ENCODE data around the gene DNAJB8. TPM values are rescaled to one million over a fixed set of nuclear protein-coding genes. Genes with fewer than 3 reads are reported as not detected.

Gene DNAJB8
- total and polyA plus RNA-seq, 4 donors, result not detected

- Histone ChIP-seq H3K4me3 (ENCODE audit: low read depth in 1 of 3, low read length in 3 of 3) (no peak overlapping the region), H3K9me3 (ENCODE audit: control insufficient read depth in 4 of 4, low read length in 3 of 4) (no peaks in the 10 kb centered on the region), H3K4me1 (ENCODE audit: control insufficient read depth in 4 of 4, insufficient read depth in 4 of 4, low read length in 3 of 4) (no peaks in the 10 kb centered on the region), H3K36me3 (ENCODE audit: control insufficient read depth in 4 of 4, insufficient read depth in 3 of 4, low read depth in 1 of 4, low read length in 3 of 4) (no peaks in the 10 kb centered on the region), H3K9ac (ENCODE audit: low read depth in 1 of 2, low read length in 2 of 2) (no peak overlapping the region), H3K27ac (ENCODE audit: low read depth in 1 of 2, low read length in 2 of 2) (no peak overlapping the region), H3K27me3 (ENCODE audit: control insufficient read depth in 4 of 4, insufficient read depth in 4 of 4, low read length in 3 of 4) (no peaks in the 10 kb centered on the region)
- no peak for TF ChIP-seq NR2F2 (IDR thresholded peaks at IDR 0.05)
- no peak for TF ChIP-seq CTCF (IDR thresholded peaks at IDR 0.05; ENCODE audit: low read depth, low read length, missing input control)
- 93% methylated on average over 23 of the region's 23 CpGs for WGBS
- DNase-seq (ENCODE audit: low spot score), result no peak
Measured at GRCh38 chr3:128462341-128462910, 4.3 kb downstream of the DNAJB8 start.

- Histone ChIP-seq H3K9ac (ENCODE audit: low read depth in 1 of 2, low read length in 2 of 2) (no peak overlapping the region), H3K36me3 (ENCODE audit: control insufficient read depth in 4 of 4, insufficient read depth in 3 of 4, low read depth in 1 of 4, low read length in 3 of 4) (no peaks in the 10 kb centered on the region), H3K27me3 (ENCODE audit: control insufficient read depth in 4 of 4, insufficient read depth in 4 of 4, low read length in 3 of 4) (no peaks in the 10 kb centered on the region), H3K9me3 (ENCODE audit: control insufficient read depth in 4 of 4, low read length in 3 of 4) (no peaks in the 10 kb centered on the region), H3K4me3 (ENCODE audit: low read depth in 1 of 3, low read length in 3 of 3) (no peak overlapping the region), H3K27ac (ENCODE audit: low read depth in 1 of 2, low read length in 2 of 2) (no peak overlapping the region), H3K4me1 (ENCODE audit: control insufficient read depth in 4 of 4, insufficient read depth in 4 of 4, low read length in 3 of 4) (no peaks in the 10 kb centered on the region)
- no peak for DNase-seq (ENCODE audit: low spot score)
- WGBS, result 88% methylated on average over 12 of the region's 12 CpGs
- no peak for TF ChIP-seq TAF1 (conservative IDR thresholded peaks at IDR 0.05)
- no peak for TF ChIP-seq RAD21 (IDR thresholded peaks at IDR 0.05)
- no peak for TF ChIP-seq CTCF (IDR thresholded peaks at IDR 0.05; ENCODE audit: low read depth, low read length, missing input control)
Measured at GRCh38 chr3:128461731-128462130, 5.0 kb downstream of the DNAJB8 start.

GRCh38 chr3:128459461-128459820, 7.2 kb downstream of the DNAJB8 start:
- Histone ChIP-seq H3K27me3 (ENCODE audit: control insufficient read depth in 4 of 4, insufficient read depth in 4 of 4, low read length in 3 of 4) (peaks cover 0 to 2% (median under 1%) of the 10 kb centered on the region in 4 donors), H3K27ac (ENCODE audit: low read depth in 1 of 2, low read length in 2 of 2) (no peak overlapping the region)

DNA sequence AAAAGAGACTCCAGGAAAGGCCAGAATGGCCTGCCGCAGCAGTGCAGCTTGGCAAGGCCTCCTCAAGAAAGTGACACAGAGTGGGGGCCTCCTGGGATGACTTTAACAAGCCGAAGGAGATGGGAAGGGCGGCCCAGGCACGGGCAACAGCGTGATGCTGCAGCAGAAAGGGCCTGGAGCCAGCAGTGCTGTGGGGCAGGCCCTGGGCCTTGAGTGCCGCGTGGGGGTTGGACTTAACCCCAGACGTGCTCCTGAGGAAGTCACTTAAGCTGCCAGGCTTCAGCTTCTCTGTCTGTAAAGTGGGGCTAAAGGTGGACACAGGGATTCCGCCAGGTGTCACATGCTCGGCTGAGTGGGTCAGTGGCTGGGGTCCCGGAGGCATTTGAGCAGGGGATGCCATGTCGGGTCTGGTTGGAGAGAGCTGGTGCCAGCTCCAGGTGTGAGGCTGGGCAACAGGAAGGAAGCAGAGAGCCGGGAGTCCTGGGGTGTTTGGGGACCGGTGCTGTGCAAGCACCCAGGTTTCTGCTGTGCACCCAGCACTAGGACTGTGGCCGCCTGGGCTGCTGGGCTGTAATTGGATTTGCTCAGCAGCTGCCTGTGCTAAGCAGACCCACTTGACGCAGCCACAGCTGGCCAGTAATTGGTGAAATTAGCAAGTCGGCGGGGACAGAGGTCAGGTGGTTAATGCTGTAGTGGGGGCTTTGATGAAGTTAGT, 7.8 kb downstream of the DNAJB8 start:
- H3K27me3 ChIP-seq (ENCODE audit: control insufficient read depth in 4 of 4, insufficient read depth in 4 of 4, low read length in 3 of 4), result peaks cover 0 to 2% (median under 1%) of the 10 kb centered on the region in 4 donors
- TF ChIP-seq MAX (IDR thresholded peaks at IDR 0.05) (no peak), RXRA (IDR thresholded peaks at IDR 0.05) (no peak), FOXA2 (IDR thresholded peaks at IDR 0.05) (no peak), YY1 (IDR thresholded peaks at IDR 0.05) (no peak), ZBTB33 (IDR thresholded peaks at IDR 0.05) (no peak), CTCF (IDR thresholded peaks at IDR 0.05; ENCODE audit: low read depth, low read length, missing input control) (no peak)
- TF ChIP-seq, protein P1, sequence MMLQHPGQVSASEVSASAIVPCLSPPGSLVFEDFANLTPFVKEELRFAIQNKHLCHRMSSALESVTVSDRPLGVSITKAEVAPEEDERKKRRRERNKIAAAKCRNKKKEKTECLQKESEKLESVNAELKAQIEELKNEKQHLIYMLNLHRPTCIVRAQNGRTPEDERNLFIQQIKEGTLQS (IDR thresholded peaks at IDR 0.05), result no peak

More at GRCh38 chr3:128459461-128459820, 7.2 kb downstream of the DNAJB8 start:
- Histone ChIP-seq H3K4me3 (ENCODE audit: low read depth in 1 of 3, low read length in 3 of 3) (no peak overlapping the region), H3K9ac (ENCODE audit: low read depth in 1 of 2, low read length in 2 of 2) (no peak overlapping the region), H3K9me3 (ENCODE audit: control insufficient read depth in 4 of 4, low read length in 3 of 4) (no peaks in the 10 kb centered on the region), H3K36me3 (ENCODE audit: control insufficient read depth in 4 of 4, insufficient read depth in 3 of 4, low read depth in 1 of 4, low read length in 3 of 4) (no peaks in the 10 kb centered on the region), H3K4me1 (ENCODE audit: control insufficient read depth in 4 of 4, insufficient read depth in 4 of 4, low read length in 3 of 4) (no peaks in the 10 kb centered on the region)
- TF ChIP-seq FOXA1 (IDR thresholded peaks at IDR 0.05), result no peak
- no peak for TF ChIP-seq MAX (IDR thresholded peaks at IDR 0.05)
- 89% methylated on average over 9 of the region's 9 CpGs for WGBS
- no peak for DNase-seq (ENCODE audit: low spot score)

More for the DNA sequence above, 7.8 kb downstream of the DNAJB8 start:
- no peaks in the 10 kb centered on the region for H3K9me3 ChIP-seq (ENCODE audit: control insufficient read depth in 4 of 4, low read length in 3 of 4)
- H3K27ac ChIP-seq (ENCODE audit: low read depth in 1 of 2, low read length in 2 of 2), result no peak overlapping the region
- no peak overlapping the region for H3K4me3 ChIP-seq (ENCODE audit: low read depth in 1 of 3, low read length in 3 of 3)
- no peak for DNase-seq (ENCODE audit: low spot score)
- 85% methylated on average over 18 of the region's 18 CpGs for WGBS
- H3K36me3 ChIP-seq (ENCODE audit: control insufficient read depth in 4 of 4, insufficient read depth in 3 of 4, low read depth in 1 of 4, low read length in 3 of 4), result no peaks in the 10 kb centered on the region
- H3K4me1 ChIP-seq (ENCODE audit: control insufficient read depth in 4 of 4, insufficient read depth in 4 of 4, low read length in 3 of 4), result no peaks in the 10 kb centered on the region
- H3K9ac ChIP-seq (ENCODE audit: low read depth in 1 of 2, low read length in 2 of 2), result no peak overlapping the region
